Activated CD4-positive, alpha-beta memory T cell treated with anti-CD3 and anti-CD28 coated beads, Interleukin-2, amount 10 ng/mL, durations not matched to agents 7 days and 5 days (primary cell): ENCODE measurements around the gene CCDC90B. TPM values are rescaled to one million over a fixed set of nuclear protein-coding genes. Genes with fewer than 3 reads are reported as not detected.
"Not testable (repeated sequence)": the region's sequence is repeated elsewhere in the genome, so short reads cannot be mapped to it uniquely, and the experiment has no call there.

ENCODE experiments used
- CTCF ChIA-PET: fragments of 350-600 bp; sonication (Branson Sonifier 250); formaldehyde crosslinking; loops from one replicate; lab custom pipeline; 2021; ENCODE audit warnings: antibody characterized with exemption, inconsistent platforms; lab: Charles Lee
- POLR2A ChIA-PET: fragments of 350-600 bp; sonication (Branson Sonifier 250); formaldehyde crosslinking; loops from one replicate; lab custom pipeline; 2021; ENCODE audit warnings: antibody characterized with exemption; lab: Charles Lee
- DNase-seq: peaks from one replicate; pipeline ENCODE4 v3.0.0-alpha.2; 2020
- H3K27ac Mint-ChIP-seq: one replicate; pipeline ENCODE4 v1.8.0; 2021; ENCODE audit warnings: mild to moderate bottlenecking, mixed read lengths
- H3K27me3 Mint-ChIP-seq: one replicate; pipeline ENCODE4 v1.8.0; 2021; ENCODE audit warnings: mixed read lengths
- H3K36me3 Mint-ChIP-seq: one replicate; pipeline ENCODE4 v1.8.0; 2021; ENCODE audit warnings: low read depth, mixed read lengths
- H3K4me1 Mint-ChIP-seq: one replicate; pipeline ENCODE4 v1.8.0; 2021; ENCODE audit warnings: mixed read lengths
- H3K4me3 Mint-ChIP-seq: one replicate; pipeline ENCODE4 v1.8.0; 2021; ENCODE audit warnings: mild to moderate bottlenecking, mixed read lengths
- H3K9me3 Mint-ChIP-seq: one replicate; pipeline ENCODE4 v1.8.0; 2021; ENCODE audit warnings: mixed read lengths
- total RNA-seq, 2 experiments: library from RNA; stranded (reverse); gene quantifications; one replicate each; pipeline ENCODE4 v1.2.3, GENCODE V29; 2021

The CCDC90B gene, protein sequence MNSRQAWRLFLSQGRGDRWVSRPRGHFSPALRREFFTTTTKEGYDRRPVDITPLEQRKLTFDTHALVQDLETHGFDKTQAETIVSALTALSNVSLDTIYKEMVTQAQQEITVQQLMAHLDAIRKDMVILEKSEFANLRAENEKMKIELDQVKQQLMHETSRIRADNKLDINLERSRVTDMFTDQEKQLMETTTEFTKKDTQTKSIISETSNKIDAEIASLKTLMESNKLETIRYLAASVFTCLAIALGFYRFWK
- 10 to 100 TPM; 29.7 to 31.5 TPM for total RNA-seq

DNA sequence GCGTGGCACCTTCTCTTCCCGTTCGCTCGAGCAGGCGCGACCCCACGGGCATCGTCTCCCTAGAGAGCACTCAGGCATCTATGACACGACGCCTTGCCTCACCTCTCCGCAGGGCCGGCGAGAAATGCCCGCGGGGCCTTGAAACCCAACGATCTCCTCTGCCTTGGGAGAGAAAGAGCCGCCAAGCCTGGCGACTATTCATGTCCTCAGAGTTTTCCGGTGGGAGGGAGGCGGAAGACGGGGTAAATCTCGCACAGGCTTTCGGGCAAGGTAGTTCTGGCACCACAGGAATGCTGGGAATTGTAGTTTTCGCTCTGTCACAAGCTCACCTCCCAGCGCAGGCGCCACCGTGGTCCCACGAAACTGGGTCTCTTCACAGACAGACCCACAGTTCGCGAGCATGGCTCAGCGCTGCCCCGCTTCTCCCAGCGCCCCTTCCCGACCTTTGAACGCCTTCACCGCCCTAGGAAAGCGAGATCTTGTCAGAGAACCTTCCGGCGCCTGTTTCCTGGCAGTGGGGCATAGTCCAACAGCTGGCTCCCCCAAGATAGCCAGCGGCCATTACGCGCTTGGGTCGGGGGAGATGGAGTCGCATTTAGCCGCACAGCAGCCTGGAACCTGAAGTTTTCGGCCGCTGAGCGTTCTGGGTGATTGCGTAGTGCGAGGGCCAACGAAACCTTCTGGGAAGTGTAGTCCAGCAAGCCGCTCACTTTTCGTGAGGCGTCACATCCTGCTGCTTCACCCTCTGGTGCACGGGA lies at the start of gene CCDC90B:
TSS of gene CCDC90B (minus strand) at position 597 of the 758 bp plus-strand sequence. CDS start at position 202, 395 bp downstream.
- Mint-ChIP-seq H3K4me3 (peak within 1 kb of the TSS; percentile 92), H3K9me3 (peaks cover 3% of the 10 kb centered on the region), H3K27me3 (no peaks in the 10 kb centered on the region), H3K4me1 (peaks cover 33% of the 10 kb centered on the region), H3K36me3 (peaks cover 18% of the 10 kb centered on the region), H3K27ac (peak within 1 kb of the TSS; percentile 97)
- ChIA-PET CTCF (interaction anchor here (1.4 to 1.6 kb wide), 2 partner anchors 129 to 384 kb away, joined by 4 to 6 read pairs; partner anchors contain the start of genes DDIAS and PCF11), POLR2A (interaction anchor here (0.8 to 2.9 kb wide), 14 partner anchors 9 to 425 kb away, joined by 3 to 35 read pairs (median 6); partner anchors contain the start of genes ANKRD42, DDIAS, PCF11 and PRCP)
- DNase-seq, result peak; percentile 95

DNA sequence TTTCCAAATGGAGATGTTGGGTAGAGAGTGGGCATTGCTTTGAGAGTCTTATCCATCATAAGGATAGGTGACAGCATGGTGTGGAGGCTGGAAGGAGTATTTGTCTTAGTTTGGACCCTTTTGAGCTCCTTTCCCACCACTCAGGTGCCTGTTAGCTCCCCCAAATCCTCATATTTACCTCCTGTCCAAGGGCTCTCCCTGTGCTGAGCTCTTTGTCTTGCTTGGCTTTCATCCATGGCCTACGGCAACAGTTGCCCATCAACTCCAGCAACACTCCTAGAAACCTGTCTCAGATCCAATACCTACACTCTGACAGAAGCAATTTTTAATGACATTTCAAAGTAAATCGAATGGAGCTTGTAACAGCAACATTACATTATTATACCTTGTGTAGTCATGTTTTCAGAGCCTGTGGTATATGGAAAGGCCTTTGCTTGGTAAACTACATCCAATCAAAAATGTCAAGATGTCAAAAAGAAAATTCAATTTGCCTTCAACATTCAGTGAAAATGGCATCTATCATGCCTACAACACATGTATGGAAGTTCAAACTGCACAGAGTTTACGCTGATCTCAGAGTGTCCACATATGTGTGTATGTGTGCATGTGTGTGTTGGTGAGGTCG lies 49.4 kb upstream of the CCDC90B start:
- POLR2A ChIA-PET, result no interaction called here
- Mint-ChIP-seq H3K27me3 (peaks cover 4% of the 10 kb centered on the region), H3K36me3 (no peaks in the 10 kb centered on the region), H3K9me3 (no peaks in the 10 kb centered on the region), H3K27ac (no peak overlapping the region), H3K4me1 (no peaks in the 10 kb centered on the region), H3K4me3 (no peak overlapping the region)
- CTCF ChIA-PET, result no interaction called here
- DNase-seq, result no peak

DNA sequence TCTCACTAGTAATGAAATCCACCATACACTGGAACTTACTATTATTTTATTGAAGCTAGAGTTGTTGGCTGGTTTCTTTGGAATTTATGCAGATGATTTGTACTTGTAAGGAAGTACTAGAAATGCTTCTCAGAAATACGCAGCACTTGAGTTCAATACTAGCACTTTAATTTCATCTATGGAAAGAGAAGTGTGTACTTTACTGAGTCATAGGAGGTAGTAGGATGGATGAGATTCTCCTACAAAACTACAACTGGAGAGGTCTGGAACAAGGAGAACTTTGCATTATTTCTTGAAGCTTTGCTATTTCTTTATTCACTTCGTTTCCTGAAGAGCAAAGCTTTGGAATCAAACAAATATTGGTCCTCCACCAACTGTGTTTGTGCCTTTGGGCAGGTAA lies 44.1 kb upstream of the CCDC90B start:
- DNase-seq, result no peak
- Mint-ChIP-seq H3K4me1 (no peaks in the 10 kb centered on the region), H3K27me3 (no peaks in the 10 kb centered on the region), H3K36me3 (no peaks in the 10 kb centered on the region), H3K9me3 (peaks cover 3% of the 10 kb centered on the region), H3K27ac (no peak overlapping the region), H3K4me3 (no peak overlapping the region)
- ChIA-PET CTCF (no interaction called here), POLR2A (no interaction called here)

DNA sequence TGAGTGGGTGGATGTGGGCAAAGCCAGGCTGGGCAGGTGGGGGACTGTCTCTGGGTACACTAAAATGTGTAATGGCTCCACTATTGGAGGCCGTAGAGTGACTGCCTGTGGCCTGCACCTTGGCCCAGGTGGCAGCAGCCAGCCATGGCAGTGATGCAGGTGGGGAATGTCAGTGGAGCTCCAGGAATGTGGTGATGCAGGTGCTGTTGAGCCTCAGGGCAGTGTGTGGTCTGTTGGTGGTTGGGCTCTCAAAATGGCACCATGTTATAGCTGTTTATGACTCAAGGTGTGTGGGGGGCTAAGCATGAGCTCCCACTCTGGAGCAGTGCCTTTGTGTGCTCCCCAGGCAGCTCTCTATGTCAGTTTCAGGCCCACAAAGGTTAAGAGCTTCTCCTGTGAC lies 40.2 kb upstream of the CCDC90B start:
- ChIA-PET CTCF (no interaction called here), POLR2A (no interaction called here)
- Mint-ChIP-seq H3K4me1 (no peaks in the 10 kb centered on the region), H3K9me3 (peaks cover 3% of the 10 kb centered on the region), H3K27ac (no peak overlapping the region), H3K27me3 (peaks cover 16% of the 10 kb centered on the region), H3K36me3 (no peaks in the 10 kb centered on the region), H3K4me3 (no peak overlapping the region)
- no peak for DNase-seq

DNA sequence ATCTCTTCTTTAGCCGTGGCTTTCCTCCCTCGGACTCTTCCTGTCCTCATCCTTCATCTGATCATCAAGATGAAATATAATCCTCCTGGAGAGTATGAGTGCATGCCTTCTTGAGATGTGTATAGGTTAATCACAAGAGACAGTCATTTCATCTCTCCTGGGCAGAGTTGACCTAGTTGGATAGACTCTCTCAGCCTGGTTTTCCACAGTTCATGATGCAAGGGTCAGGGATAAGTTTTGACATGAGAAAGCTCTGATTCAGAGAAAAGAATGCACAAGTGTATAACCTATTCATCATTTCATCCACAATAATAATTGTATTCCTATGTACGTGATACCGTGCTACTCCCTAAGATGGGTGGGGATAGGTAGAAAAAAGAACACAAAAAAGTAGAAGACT lies 33.2 kb upstream of the CCDC90B start:
- ChIA-PET CTCF (no interaction called here), POLR2A (no interaction called here)
- Mint-ChIP-seq H3K36me3 (no peaks in the 10 kb centered on the region), H3K27me3 (peaks cover 24% of the 10 kb centered on the region), H3K9me3 (no peaks in the 10 kb centered on the region), H3K27ac (no peak overlapping the region), H3K4me3 (no peak overlapping the region), H3K4me1 (no peaks in the 10 kb centered on the region)
- DNase-seq, result no peak

DNA sequence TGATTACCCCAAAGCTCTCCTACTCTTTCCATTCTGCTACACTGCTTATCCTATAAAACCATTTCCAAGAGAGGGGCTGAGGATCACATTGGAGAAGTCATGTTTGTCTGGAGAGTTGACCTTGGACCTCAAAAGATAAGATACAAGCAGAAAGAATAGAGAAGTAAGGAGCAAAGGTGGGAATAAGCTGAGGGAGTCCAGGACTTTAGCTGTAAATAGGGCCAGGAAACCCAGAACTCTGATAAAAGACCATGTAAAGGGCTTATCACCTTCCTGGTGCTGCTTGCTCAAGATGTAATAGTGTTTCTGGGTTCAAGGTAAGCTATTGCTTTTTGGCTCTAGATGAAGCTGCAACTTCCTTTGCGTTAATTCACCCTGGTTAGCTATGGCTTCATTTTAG lies 32.8 kb upstream of the CCDC90B start:
- ChIA-PET CTCF (no interaction called here), POLR2A (no interaction called here)
- Mint-ChIP-seq H3K4me3 (no peak overlapping the region), H3K36me3 (no peaks in the 10 kb centered on the region), H3K9me3 (no peaks in the 10 kb centered on the region), H3K27ac (no peak overlapping the region), H3K27me3 (peaks cover 21% of the 10 kb centered on the region), H3K4me1 (no peaks in the 10 kb centered on the region)
- DNase-seq, result no peak

DNA sequence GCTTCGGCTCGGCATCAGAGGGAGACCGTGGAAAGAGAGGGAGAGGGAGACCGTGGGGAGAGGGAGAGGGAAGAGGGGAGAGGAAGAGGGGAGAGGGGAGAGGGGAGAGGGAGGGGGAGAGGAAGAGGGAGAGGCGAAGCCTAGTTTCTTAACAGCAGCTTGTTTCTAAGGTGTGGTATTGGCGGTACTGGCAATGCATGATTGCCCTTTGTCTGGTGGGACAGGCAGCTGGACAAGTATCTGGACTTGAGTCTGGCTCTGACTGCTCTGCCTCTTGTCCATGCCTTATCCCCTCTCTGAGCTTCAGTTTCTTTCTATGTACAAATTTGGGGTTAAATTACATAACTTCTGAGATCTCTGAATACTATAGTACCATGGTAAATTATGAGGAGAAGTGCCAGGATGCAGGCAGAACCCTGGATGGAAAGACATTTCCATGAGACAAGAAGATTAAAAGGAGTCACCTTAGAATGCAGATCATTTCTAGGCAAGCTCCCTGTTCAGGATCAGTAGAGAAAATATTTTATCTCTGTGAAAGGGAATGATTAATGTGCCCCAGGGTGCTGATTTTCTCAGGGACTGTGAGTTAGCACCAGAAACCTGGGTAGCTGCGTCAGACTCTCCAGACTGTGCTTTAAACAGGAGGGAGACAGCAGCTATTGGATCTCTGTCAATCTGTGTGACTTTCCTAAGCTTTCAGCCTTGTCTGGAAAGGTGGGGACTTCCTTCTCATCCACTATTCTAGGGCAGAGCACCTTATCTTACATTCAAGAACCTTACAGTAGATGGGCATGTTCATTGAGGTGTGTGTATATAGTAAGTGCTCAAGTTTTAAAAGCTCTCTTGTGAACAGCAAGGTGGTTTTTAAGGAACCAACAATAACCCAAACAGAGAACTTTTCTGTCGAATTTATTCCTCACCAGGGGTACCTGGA lies 31.9 kb upstream of the CCDC90B start:
- DNase-seq, result no peak
- no peak overlapping the region for H3K27ac Mint-ChIP-seq
- no peak overlapping the region for H3K4me3 Mint-ChIP-seq
- POLR2A ChIA-PET, result no interaction called here
- no peaks in the 10 kb centered on the region for H3K4me1 Mint-ChIP-seq
- H3K36me3 Mint-ChIP-seq, result no peaks in the 10 kb centered on the region
- peaks cover 14% of the 10 kb centered on the region for H3K27me3 Mint-ChIP-seq
- H3K9me3 Mint-ChIP-seq, result no peaks in the 10 kb centered on the region
- CTCF ChIA-PET, result no interaction called here

DNA sequence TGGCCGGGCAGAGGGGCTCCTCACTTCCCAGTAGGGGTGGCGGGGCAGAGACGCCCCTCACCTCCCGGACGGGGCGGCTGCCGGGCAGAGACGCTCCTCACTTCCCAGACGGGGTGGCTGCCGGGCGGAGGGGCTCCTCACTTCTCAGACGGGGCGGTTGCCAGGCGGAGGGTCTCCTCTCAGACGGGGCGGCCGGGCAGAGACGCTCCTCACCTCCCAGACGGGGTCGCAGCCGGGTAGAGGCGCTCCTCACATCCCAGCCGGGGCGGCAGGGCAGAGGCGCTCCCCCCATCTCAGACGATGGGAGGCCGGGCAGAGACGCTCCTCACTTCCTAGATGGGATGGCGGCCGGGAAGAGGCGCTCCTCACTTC lies 30.7 kb upstream of the CCDC90B start:
- H3K9me3 Mint-ChIP-seq, H3K36me3 Mint-ChIP-seq, CTCF ChIA-PET, H3K4me1 Mint-ChIP-seq, POLR2A ChIA-PET, H3K27me3 Mint-ChIP-seq, DNase-seq, H3K27ac Mint-ChIP-seq, H3K4me3 Mint-ChIP-seq: not testable (repeated sequence)

DNA sequence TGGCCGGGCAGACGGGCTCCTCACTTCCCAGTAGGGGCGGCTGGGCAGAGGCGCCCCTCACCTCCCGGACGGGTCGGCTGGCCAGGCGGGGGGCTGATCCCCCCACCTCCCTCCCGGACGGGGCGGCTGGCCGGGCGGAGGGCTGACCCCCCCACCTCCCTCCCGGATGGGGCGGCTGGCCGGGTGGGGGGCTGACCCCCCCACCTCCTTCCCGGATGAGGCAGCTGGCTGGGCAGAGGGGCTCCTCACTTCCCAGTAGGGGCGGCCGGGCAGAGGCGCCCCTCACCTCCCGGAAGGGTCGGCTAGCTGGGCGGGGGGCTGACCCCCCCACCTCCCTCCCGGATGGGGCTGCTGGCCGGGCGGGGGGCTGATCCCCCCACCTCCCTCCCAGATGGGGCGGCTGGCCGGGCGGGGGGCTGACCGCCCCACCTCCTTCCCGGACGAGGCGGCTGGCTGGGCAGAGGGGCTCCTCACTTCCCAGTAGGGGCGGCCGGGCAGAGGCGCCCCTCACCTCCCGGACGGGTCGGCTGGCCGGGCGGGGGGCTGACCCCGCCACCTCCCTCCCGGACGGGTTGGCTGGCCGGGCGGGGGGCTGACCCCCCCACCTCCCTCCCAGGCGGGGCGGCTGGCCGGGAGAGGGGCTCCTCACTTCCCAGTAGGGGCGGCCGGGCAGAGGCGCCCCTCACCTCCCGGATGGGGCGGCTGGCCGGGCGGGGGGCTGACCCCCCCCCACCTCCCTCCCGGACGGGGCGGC lies 30.2 kb upstream of the CCDC90B start:
- H3K27me3 Mint-ChIP-seq, H3K36me3 Mint-ChIP-seq, DNase-seq, POLR2A ChIA-PET, H3K4me3 Mint-ChIP-seq, H3K27ac Mint-ChIP-seq, CTCF ChIA-PET, H3K9me3 Mint-ChIP-seq, H3K4me1 Mint-ChIP-seq: not testable (repeated sequence)

DNA sequence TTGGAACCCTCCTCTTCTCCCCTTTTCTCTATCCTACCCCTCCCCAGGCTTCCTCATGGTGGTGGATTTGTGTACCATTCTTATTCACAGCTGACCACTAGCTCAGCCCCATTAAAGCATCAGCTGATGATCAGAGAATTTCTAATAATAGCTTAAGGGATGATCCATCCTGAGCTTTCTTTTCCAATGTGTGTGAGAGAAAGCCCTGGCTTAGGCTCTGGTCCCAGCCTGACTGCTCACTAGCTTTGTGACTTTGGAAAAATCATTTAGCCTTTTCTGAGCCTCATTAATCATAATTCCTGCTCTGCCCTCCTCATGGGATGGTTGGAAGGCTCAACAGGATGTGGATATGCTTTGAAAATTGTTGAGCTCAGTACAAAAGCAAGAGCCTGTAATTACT lies 26.3 kb upstream of the CCDC90B start:
- Mint-ChIP-seq H3K9me3 (no peaks in the 10 kb centered on the region), H3K4me1 (no peaks in the 10 kb centered on the region), H3K36me3 (no peaks in the 10 kb centered on the region), H3K27me3 (peaks cover 7% of the 10 kb centered on the region), H3K4me3 (no peak overlapping the region), H3K27ac (no peak overlapping the region)
- CTCF ChIA-PET, result interaction anchor here (0.6 kb wide), 1 partner anchor 457 kb away, joined by 4 read pairs; no protein-coding TSS in a partner anchor
- POLR2A ChIA-PET, result no interaction called here
- DNase-seq, result no peak

DNA sequence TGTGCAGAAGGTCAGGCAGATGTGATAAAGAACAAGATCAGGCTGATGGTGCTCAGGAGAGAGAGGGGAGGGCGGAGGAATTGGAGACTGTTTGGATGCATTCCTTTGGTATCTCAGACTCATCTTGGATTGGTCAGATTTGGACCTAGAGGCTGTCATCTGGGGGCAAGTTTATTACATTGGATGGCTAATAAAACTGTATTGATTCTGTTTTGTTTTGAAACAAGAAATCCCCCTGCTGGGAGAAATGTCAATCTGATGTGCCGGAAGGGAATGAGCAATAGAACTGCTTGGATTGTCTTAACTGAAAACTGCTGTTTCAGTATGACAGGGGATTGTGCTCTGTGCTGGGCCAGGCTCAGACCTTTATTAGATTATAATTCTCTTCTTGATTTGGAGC lies 25.5 kb upstream of the CCDC90B start:
- POLR2A ChIA-PET, result no interaction called here
- H3K27me3 Mint-ChIP-seq, result peaks cover 7% of the 10 kb centered on the region
- no peak for DNase-seq
- CTCF ChIA-PET, result no interaction called here
- H3K4me3 Mint-ChIP-seq, result no peak overlapping the region
- H3K9me3 Mint-ChIP-seq, result no peaks in the 10 kb centered on the region
- H3K4me1 Mint-ChIP-seq, result no peaks in the 10 kb centered on the region
- H3K36me3 Mint-ChIP-seq, result no peaks in the 10 kb centered on the region
- no peak overlapping the region for H3K27ac Mint-ChIP-seq

DNA sequence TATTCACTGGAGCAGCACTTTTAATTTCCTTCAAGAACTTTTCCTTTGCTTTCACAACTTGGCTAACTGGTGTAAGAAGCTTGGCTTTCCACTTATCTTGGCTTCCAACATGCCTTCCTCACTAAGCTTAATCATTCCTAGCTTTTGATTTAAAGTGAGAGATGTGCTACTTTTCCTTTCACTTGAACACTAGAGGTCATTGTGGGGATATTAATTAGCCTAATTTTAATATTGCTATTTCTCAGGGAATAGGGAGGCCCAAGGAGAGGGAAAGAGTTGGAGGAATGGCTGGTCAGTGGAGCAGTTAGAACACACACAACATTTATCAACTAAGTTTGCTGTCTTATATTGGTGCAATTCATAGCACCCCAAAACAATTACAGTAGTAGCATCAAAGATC lies 24.6 kb upstream of the CCDC90B start:
- H3K36me3 Mint-ChIP-seq, result no peaks in the 10 kb centered on the region
- ChIA-PET POLR2A (no interaction called here), CTCF (no interaction called here)
- no peak overlapping the region for H3K4me3 Mint-ChIP-seq
- no peaks in the 10 kb centered on the region for H3K9me3 Mint-ChIP-seq
- no peaks in the 10 kb centered on the region for H3K4me1 Mint-ChIP-seq
- no peak overlapping the region for H3K27ac Mint-ChIP-seq
- H3K27me3 Mint-ChIP-seq, result peaks cover 7% of the 10 kb centered on the region
- no peak for DNase-seq
